ENCODE measurements around the gene NUDT22. TPM values are rescaled to one million over a fixed set of nuclear protein-coding genes. Genes with fewer than 3 reads are reported as not detected.

NUDT22 gene
- total and polyA plus RNA-seq, 2 of the 8 experiments (the other 6 are each of a cell fraction or from before 2014, with no cell fraction given), result 43.4 to 69.0 TPM

GRCh38 chr11:64275841-64276240, 49.8 kb downstream of the NUDT22 start:
- ChIA-PET CTCF (ENCODE audit: partially characterized antibody) (interaction anchor here (0.6 to 13.7 kb wide), 8 partner anchors 13 to 1890 kb away, joined by 3 to 168 read pairs (median 4); partner anchors contain the start of genes CATSPERZ, ESRRA and PLCB3), POLR2A (ENCODE audit: partially characterized antibody) (interaction anchor here (0.6 to 0.8 kb wide), 2 partner anchors 18 to 32 kb away, joined by 3 read pairs; no protein-coding TSS in a partner anchor)
- Histone ChIP-seq H3K56ac (replicated peaks; ENCODE audit: insufficient read length, low read depth, low read length) (no peak overlapping the region), H2BK20ac (ENCODE audit: low read length) (no peak overlapping the region), H3K4me1 (replicated peaks in 1 of 4; ENCODE audit: control insufficient read depth in 3 of 4, insufficient read depth in 4 of 4, low read length in 3 of 4) (peaks cover 0 to 5% (median 2%) of the 10 kb centered on the region in 4 experiments; a peak in 1 of 7 replicates), H3K9ac (replicated peaks in 1 of 4; ENCODE audit: extremely low read depth in 1 of 4, low read depth in 3 of 4, low read length in 3 of 4) (no peak overlapping the region), H3K23me2 (ENCODE audit: low read depth, low read length) (no peaks in the 10 kb centered on the region), H2BK120ac (replicated peaks; ENCODE audit: low read depth, low read length) (no peak overlapping the region), H3K9me3 (ENCODE audit: insufficient read depth in 2 of 2, low read depth in 1 of 2, low read length in 1 of 2) (no peaks in the 10 kb centered on the region), H3K79me2 (ENCODE audit: control insufficient read depth in 1 of 2, insufficient read depth in 2 of 2, low read length in 2 of 2) (0 out of 4 replicates have a peak, but pooled peaks cover 0 to 4% of the 10 kb centered on the region in 2 experiments), H4K20me1 (replicated peaks in 1 of 2; ENCODE audit: control insufficient read depth in 1 of 2, insufficient read depth in 2 of 2, low read length in 2 of 2) (no peaks in the 10 kb centered on the region), H2AFZ (ENCODE audit: low read length) (no peak overlapping the region), H2BK5ac (ENCODE audit: low read depth, low read length) (peak overlapping the region; percentile 35; the same call in 1 of the 2 replicates), H4K5ac (ENCODE audit: insufficient read length, low read depth, low read length) (no peak overlapping the region), H4K8ac (ENCODE audit: extremely low read depth, insufficient read depth, low read length) (no peak overlapping the region), H3K23ac (ENCODE audit: insufficient read length) (no peak overlapping the region), H4K91ac (replicated peaks; ENCODE audit: insufficient read length, low read length) (no peak overlapping the region), H3K27me3 (replicated peaks in 1 of 4; ENCODE audit: control insufficient read depth in 3 of 4, extremely low read depth in 1 of 4, insufficient read depth in 3 of 4, low read length in 3 of 4) (no peaks in the 10 kb centered on the region), H2AK5ac (ENCODE audit: low read depth, low read length) (no peak overlapping the region), H3K79me1 (ENCODE audit: low read depth, low read length) (no peaks in the 10 kb centered on the region; the same call in 1 of the 2 replicates), H3K4ac (replicated peaks; ENCODE audit: insufficient read length, low read depth, low read length) (no peak overlapping the region), H3K14ac (ENCODE audit: insufficient read length) (no peak overlapping the region), H3K36me3 (ENCODE audit: control insufficient read depth in 2 of 4, insufficient read depth in 4 of 4, low read length in 3 of 4) (no peaks in the 10 kb centered on the region; a peak in 1 of 8 replicates), H3K18ac (ENCODE audit: extremely low read depth, low read length) (no peak overlapping the region), H3K27ac (ENCODE audit: low read depth, low read length) (no peak overlapping the region), H2BK12ac (ENCODE audit: low read depth, low read length) (no peak overlapping the region), H2BK15ac (ENCODE audit: low read length) (no peak overlapping the region), H3K4me3 (ENCODE audit: extremely low read depth in 1 of 4, insufficient read depth in 2 of 4, low read depth in 3 of 4, low read length in 4 of 4) (no peak overlapping the region), H3K4me2 (ENCODE audit: insufficient read depth in 1 of 2, low read depth in 2 of 2, low read length in 2 of 2) (no peak overlapping the region)
- FAIRE-seq (no peak), DNase-seq (ENCODE audit: low read depth in 1 of 2, low spot score in 2 of 2) (no peak)
- 81% methylated on average over 2 of the region's 2 CpGs; no CpG with 5 or more reads in 1 of the 2 experiments for WGBS, 2 experiments (ENCODE audit: extremely low coverage in 1 of 2, insufficient coverage in 1 of 2, insufficient read length in 1 of 2, insufficient replicate concordance in 2 of 2, low coverage in 1 of 2, low lambda C conversion rate in 2 of 2, missing lambda C conversion rate in 1 of 2)
- TF ChIP-seq CBX8 (IDR thresholded peaks at IDR 0.05; ENCODE audit: borderline replicate concordance, low read depth, low read length) (no peak), CTBP2 (IDR thresholded peaks at IDR 0.05; ENCODE audit: borderline replicate concordance, insufficient read depth, insufficient read length, low read length) (no peak), POLR2A (IDR thresholded peaks at IDR 0.05; ENCODE audit: control extremely low read depth in 1 of 2, low read depth in 2 of 2, low read length in 2 of 2) (no peak)

Data from H1 (cell line).